ENCODE data around the gene GATM.
"Not testable (repeated sequence)": the region's sequence is repeated elsewhere in the genome, so short reads cannot be mapped to it uniquely, and the experiment has no call there.

Gene GATM

GRCh38 chr15:45370042-45370441 is 8.3 kb downstream of the GATM start:
- H3K9me3 ChIP-seq (ENCODE audit: control insufficient read depth in 1 of 2, low read length in 2 of 2); H3K27me3 ChIP-seq (ENCODE audit: low read depth, low read length); H3K4me1 ChIP-seq (ENCODE audit: control insufficient read depth in 1 of 2, insufficient read depth in 2 of 2, low read length in 2 of 2); H3K4me3 ChIP-seq (ENCODE audit: low read depth in 1 of 2, low read length in 2 of 2); H3K27ac ChIP-seq (ENCODE audit: low read length): not testable (repeated sequence)
- peaks cover 10 to 17% of the 10 kb centered on the region in 2 donors for H3K36me3 ChIP-seq (ENCODE audit: control insufficient read depth in 1 of 2, insufficient read depth in 2 of 2, low read length in 2 of 2)

- H3K36me3 ChIP-seq (ENCODE audit: control insufficient read depth in 1 of 2, insufficient read depth in 2 of 2, low read length in 2 of 2): peaks cover 24 to 42% of the 10 kb centered on the region in 2 donors
- not testable (repeated sequence) for H3K9me3 ChIP-seq (ENCODE audit: control insufficient read depth in 1 of 2, low read length in 2 of 2); H3K27ac ChIP-seq (ENCODE audit: low read length); H3K27me3 ChIP-seq (ENCODE audit: low read depth, low read length); H3K4me3 ChIP-seq (ENCODE audit: low read depth in 1 of 2, low read length in 2 of 2); H3K4me1 ChIP-seq (ENCODE audit: control insufficient read depth in 1 of 2, insufficient read depth in 2 of 2, low read length in 2 of 2)
Measured at GRCh38 chr15:45367222-45367621, 11.1 kb downstream of the GATM start.

- Histone ChIP-seq H3K27ac (ENCODE audit: low read length) (no peak overlapping the region), H3K36me3 (ENCODE audit: control insufficient read depth in 1 of 2, insufficient read depth in 2 of 2, low read length in 2 of 2) (peaks cover 26 to 53% of the 10 kb centered on the region in 2 donors)
Measured at GRCh38 chr15:45364271-45364670, 14.1 kb downstream of the GATM start.

GRCh38 chr15:45363801-45364200 is 14.5 kb downstream of the GATM start:
- Histone ChIP-seq H3K9me3 (ENCODE audit: control insufficient read depth in 1 of 2, low read length in 2 of 2) (no peaks in the 10 kb centered on the region), H3K27ac (ENCODE audit: low read length) (no peak overlapping the region), H3K4me3 (ENCODE audit: low read depth in 1 of 2, low read length in 2 of 2) (no peak overlapping the region), H3K36me3 (ENCODE audit: control insufficient read depth in 1 of 2, insufficient read depth in 2 of 2, low read length in 2 of 2) (peaks cover 30 to 56% of the 10 kb centered on the region in 2 donors), H3K4me1 (ENCODE audit: control insufficient read depth in 1 of 2, insufficient read depth in 2 of 2, low read length in 2 of 2) (peaks cover 0 to 4% of the 10 kb centered on the region in 2 donors), H3K27me3 (ENCODE audit: low read depth, low read length) (no peaks in the 10 kb centered on the region)

More at GRCh38 chr15:45364271-45364670, 14.1 kb downstream of the GATM start:
- H3K4me1 ChIP-seq (ENCODE audit: control insufficient read depth in 1 of 2, insufficient read depth in 2 of 2, low read length in 2 of 2): peaks cover 0 to 4% of the 10 kb centered on the region in 2 donors
- H3K27me3 ChIP-seq (ENCODE audit: low read depth, low read length): no peaks in the 10 kb centered on the region
- H3K9me3 ChIP-seq (ENCODE audit: control insufficient read depth in 1 of 2, low read length in 2 of 2): no peaks in the 10 kb centered on the region
- no peak overlapping the region for H3K4me3 ChIP-seq (ENCODE audit: low read depth in 1 of 2, low read length in 2 of 2)

GRCh38 chr15:45363334-45363733 is 15.0 kb downstream of the GATM start:
- no peaks in the 10 kb centered on the region for H3K9me3 ChIP-seq (ENCODE audit: control insufficient read depth in 1 of 2, low read length in 2 of 2)
- no peaks in the 10 kb centered on the region for H3K27me3 ChIP-seq (ENCODE audit: low read depth, low read length)
- H3K4me3 ChIP-seq (ENCODE audit: low read depth in 1 of 2, low read length in 2 of 2): no peak overlapping the region
- peaks cover 30 to 60% of the 10 kb centered on the region in 2 donors for H3K36me3 ChIP-seq (ENCODE audit: control insufficient read depth in 1 of 2, insufficient read depth in 2 of 2, low read length in 2 of 2)
- peaks cover 0 to 4% of the 10 kb centered on the region in 2 donors for H3K4me1 ChIP-seq (ENCODE audit: control insufficient read depth in 1 of 2, insufficient read depth in 2 of 2, low read length in 2 of 2)
- H3K27ac ChIP-seq (ENCODE audit: low read length): no peak overlapping the region

- Histone ChIP-seq H3K27me3 (ENCODE audit: low read depth, low read length) (no peaks in the 10 kb centered on the region), H3K9me3 (ENCODE audit: control insufficient read depth in 1 of 2, low read length in 2 of 2) (no peaks in the 10 kb centered on the region), H3K4me3 (ENCODE audit: low read depth in 1 of 2, low read length in 2 of 2) (no peak overlapping the region), H3K27ac (ENCODE audit: low read length) (no peak overlapping the region), H3K36me3 (ENCODE audit: control insufficient read depth in 1 of 2, insufficient read depth in 2 of 2, low read length in 2 of 2) (peaks cover 30 to 59% of the 10 kb centered on the region in 2 donors), H3K4me1 (ENCODE audit: control insufficient read depth in 1 of 2, insufficient read depth in 2 of 2, low read length in 2 of 2) (peaks cover 0 to 4% of the 10 kb centered on the region in 2 donors)
Measured at GRCh38 chr15:45362419-45362818, 15.9 kb downstream of the GATM start.

GRCh38 chr15:45361878-45362277 is 16.5 kb downstream of the GATM start:
- Histone ChIP-seq H3K4me3 (ENCODE audit: low read depth in 1 of 2, low read length in 2 of 2) (no peak overlapping the region), H3K36me3 (ENCODE audit: control insufficient read depth in 1 of 2, insufficient read depth in 2 of 2, low read length in 2 of 2) (peaks cover 30 to 59% of the 10 kb centered on the region in 2 donors), H3K27me3 (ENCODE audit: low read depth, low read length) (no peaks in the 10 kb centered on the region), H3K4me1 (ENCODE audit: control insufficient read depth in 1 of 2, insufficient read depth in 2 of 2, low read length in 2 of 2) (peaks cover 0 to 4% of the 10 kb centered on the region in 2 donors), H3K27ac (ENCODE audit: low read length) (no peak overlapping the region), H3K9me3 (ENCODE audit: control insufficient read depth in 1 of 2, low read length in 2 of 2) (no peaks in the 10 kb centered on the region)

GRCh38 chr15:45355860-45356259 is 22.5 kb downstream of the GATM start:
- H3K9me3 ChIP-seq (ENCODE audit: control insufficient read depth in 1 of 2, low read length in 2 of 2): no peaks in the 10 kb centered on the region
- no peak overlapping the region for H3K27ac ChIP-seq (ENCODE audit: low read length)
- no peak overlapping the region for H3K4me3 ChIP-seq (ENCODE audit: low read depth in 1 of 2, low read length in 2 of 2)
- H3K36me3 ChIP-seq (ENCODE audit: control insufficient read depth in 1 of 2, insufficient read depth in 2 of 2, low read length in 2 of 2): peaks cover 6 to 17% of the 10 kb centered on the region in 2 donors
- H3K27me3 ChIP-seq (ENCODE audit: low read depth, low read length): no peaks in the 10 kb centered on the region
- no peaks in the 10 kb centered on the region for H3K4me1 ChIP-seq (ENCODE audit: control insufficient read depth in 1 of 2, insufficient read depth in 2 of 2, low read length in 2 of 2)

- H3K27me3 ChIP-seq (ENCODE audit: low read depth, low read length): no peaks in the 10 kb centered on the region
- H3K36me3 ChIP-seq (ENCODE audit: control insufficient read depth in 1 of 2, insufficient read depth in 2 of 2, low read length in 2 of 2): peaks cover 6 to 14% of the 10 kb centered on the region in 2 donors
- H3K27ac ChIP-seq (ENCODE audit: low read length): no peak overlapping the region
- no peaks in the 10 kb centered on the region for H3K9me3 ChIP-seq (ENCODE audit: control insufficient read depth in 1 of 2, low read length in 2 of 2)
- H3K4me3 ChIP-seq (ENCODE audit: low read depth in 1 of 2, low read length in 2 of 2): no peak overlapping the region
- no peaks in the 10 kb centered on the region for H3K4me1 ChIP-seq (ENCODE audit: control insufficient read depth in 1 of 2, insufficient read depth in 2 of 2, low read length in 2 of 2)
Measured at GRCh38 chr15:45354711-45355110, 23.6 kb downstream of the GATM start.

GRCh38 chr15:45351227-45351626 is 27.1 kb downstream of the GATM start:
- H3K4me3 ChIP-seq (ENCODE audit: low read depth in 1 of 2, low read length in 2 of 2): no peak overlapping the region
- H3K27ac ChIP-seq (ENCODE audit: low read length): no peak overlapping the region
- H3K4me1 ChIP-seq (ENCODE audit: control insufficient read depth in 1 of 2, insufficient read depth in 2 of 2, low read length in 2 of 2): peaks cover 4% of the 10 kb centered on the region in 2 donors
- no peaks in the 10 kb centered on the region for H3K9me3 ChIP-seq (ENCODE audit: control insufficient read depth in 1 of 2, low read length in 2 of 2)
- H3K27me3 ChIP-seq (ENCODE audit: low read depth, low read length): no peaks in the 10 kb centered on the region
- H3K36me3 ChIP-seq (ENCODE audit: control insufficient read depth in 1 of 2, insufficient read depth in 2 of 2, low read length in 2 of 2): no peaks in the 10 kb centered on the region

- Histone ChIP-seq H3K27me3 (ENCODE audit: low read depth, low read length) (no peaks in the 10 kb centered on the region), H3K9me3 (ENCODE audit: control insufficient read depth in 1 of 2, low read length in 2 of 2) (no peaks in the 10 kb centered on the region), H3K4me1 (ENCODE audit: control insufficient read depth in 1 of 2, insufficient read depth in 2 of 2, low read length in 2 of 2) (peaks cover 4% of the 10 kb centered on the region in 2 donors), H3K27ac (ENCODE audit: low read length) (no peak overlapping the region), H3K4me3 (ENCODE audit: low read depth in 1 of 2, low read length in 2 of 2) (no peak overlapping the region), H3K36me3 (ENCODE audit: control insufficient read depth in 1 of 2, insufficient read depth in 2 of 2, low read length in 2 of 2) (no peaks in the 10 kb centered on the region)
Measured at GRCh38 chr15:45349623-45350022, 28.7 kb downstream of the GATM start.

GRCh38 chr15:45347989-45348388 is 30.4 kb downstream of the GATM start:
- Histone ChIP-seq H3K27me3 (ENCODE audit: low read depth, low read length) (no peaks in the 10 kb centered on the region), H3K36me3 (ENCODE audit: control insufficient read depth in 1 of 2, insufficient read depth in 2 of 2, low read length in 2 of 2) (no peaks in the 10 kb centered on the region), H3K27ac (ENCODE audit: low read length) (no peak overlapping the region), H3K4me3 (ENCODE audit: low read depth in 1 of 2, low read length in 2 of 2) (no peak overlapping the region), H3K4me1 (ENCODE audit: control insufficient read depth in 1 of 2, insufficient read depth in 2 of 2, low read length in 2 of 2) (peaks cover 4% of the 10 kb centered on the region in 2 donors), H3K9me3 (ENCODE audit: control insufficient read depth in 1 of 2, low read length in 2 of 2) (no peaks in the 10 kb centered on the region)
